Hepatic stellate cell (primary cell): ENCODE data around the gene PIK3R6.
"Not testable (repeated sequence)": the region's sequence is repeated elsewhere in the genome, so short reads cannot be mapped to it uniquely, and the experiment has no call there.

Experiments
- DNase-seq: peaks from one replicate; pipeline ENCODE4 v3.0.0; 2011; ENCODE audit warnings: low spot score

The PIK3R6 gene

DNA sequence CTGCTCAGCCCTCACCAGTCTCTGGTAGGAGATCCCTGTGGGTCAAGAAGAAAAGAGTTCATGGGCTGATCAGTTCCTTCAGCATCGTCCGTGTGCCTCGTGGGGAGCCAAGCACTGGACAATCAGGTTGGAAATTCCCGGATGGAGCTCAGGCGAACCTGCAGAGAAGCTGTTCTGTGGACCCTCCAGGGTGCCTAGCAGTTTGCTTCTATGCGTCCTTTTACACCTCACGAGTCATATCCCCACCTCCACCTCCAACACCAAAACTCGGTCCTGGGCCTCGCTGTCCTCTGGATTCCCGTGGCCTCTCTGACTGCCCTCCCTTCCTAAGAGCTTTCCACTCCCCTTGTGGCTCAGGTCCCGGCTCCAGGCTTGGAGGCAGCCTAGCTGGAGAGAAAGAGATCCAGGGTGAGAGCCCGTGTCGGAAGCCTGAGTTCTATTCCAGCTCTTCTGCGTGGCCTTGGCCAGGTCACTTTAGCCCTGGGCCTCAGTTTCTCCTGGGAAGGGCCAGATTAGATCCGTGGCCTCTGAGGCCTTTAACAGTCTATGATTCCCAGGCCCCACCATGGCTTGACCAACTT lies 26.2 kb upstream of the PIK3R6 start:
- no peak for DNase-seq

DNA sequence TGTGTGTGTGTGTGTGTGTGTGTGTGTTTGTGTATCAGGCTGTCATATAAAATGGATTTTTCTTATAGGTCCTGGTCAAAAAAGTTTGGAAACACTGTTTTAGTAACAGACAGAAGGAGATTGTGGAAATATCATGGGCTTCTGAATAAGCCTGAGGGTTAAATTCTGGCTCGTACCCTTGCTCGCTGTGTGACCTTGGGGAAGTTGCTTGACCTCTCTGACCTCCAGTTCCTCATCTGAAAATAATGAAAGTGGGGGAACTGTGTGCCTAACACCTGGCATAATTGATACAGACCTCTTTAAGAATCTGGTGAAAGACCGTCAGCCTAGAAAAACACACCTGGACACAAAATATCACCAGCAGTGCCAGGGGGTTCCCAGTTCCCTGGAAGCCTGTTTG lies 25.6 kb upstream of the PIK3R6 start:
- no peak for DNase-seq

DNA sequence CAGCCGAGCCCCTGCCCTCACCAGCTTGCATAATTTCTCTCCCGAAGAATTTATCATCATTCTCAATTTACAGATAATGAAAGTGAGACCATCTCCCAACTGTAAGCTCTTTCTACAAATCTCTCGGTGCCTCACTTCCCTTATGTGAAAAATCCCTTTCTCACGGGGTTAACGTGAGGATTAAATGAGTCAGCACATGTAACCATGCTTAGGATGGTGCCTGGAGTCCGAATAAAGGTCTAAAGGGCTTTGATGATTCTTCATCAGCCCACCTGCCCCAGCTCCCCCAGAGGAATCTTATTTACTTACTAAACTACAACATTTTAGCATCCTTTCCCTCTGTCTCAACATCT lies 24.8 kb upstream of the PIK3R6 start:
- no peak for DNase-seq

DNA sequence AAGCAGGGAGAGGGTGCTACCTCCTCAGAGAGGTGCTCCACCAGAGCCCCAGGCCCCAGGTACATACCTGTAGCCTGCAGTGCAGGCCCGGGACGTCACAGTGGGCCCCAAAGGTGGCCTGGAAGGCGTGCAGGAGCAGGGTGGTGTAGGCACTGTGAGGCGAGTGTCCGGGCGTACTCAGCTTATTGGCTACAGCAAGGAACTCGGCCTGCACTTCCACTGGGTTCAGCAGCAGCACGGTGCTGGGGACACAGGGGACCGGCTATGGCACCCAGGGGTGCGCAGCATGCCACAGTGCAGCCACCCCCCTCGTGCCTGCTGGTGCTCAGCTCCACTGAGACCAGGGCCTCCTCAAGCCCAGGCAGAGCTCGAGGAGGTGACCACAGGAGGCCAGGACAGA lies 23.2 kb upstream of the PIK3R6 start:
- DNase-seq, result no peak

DNA sequence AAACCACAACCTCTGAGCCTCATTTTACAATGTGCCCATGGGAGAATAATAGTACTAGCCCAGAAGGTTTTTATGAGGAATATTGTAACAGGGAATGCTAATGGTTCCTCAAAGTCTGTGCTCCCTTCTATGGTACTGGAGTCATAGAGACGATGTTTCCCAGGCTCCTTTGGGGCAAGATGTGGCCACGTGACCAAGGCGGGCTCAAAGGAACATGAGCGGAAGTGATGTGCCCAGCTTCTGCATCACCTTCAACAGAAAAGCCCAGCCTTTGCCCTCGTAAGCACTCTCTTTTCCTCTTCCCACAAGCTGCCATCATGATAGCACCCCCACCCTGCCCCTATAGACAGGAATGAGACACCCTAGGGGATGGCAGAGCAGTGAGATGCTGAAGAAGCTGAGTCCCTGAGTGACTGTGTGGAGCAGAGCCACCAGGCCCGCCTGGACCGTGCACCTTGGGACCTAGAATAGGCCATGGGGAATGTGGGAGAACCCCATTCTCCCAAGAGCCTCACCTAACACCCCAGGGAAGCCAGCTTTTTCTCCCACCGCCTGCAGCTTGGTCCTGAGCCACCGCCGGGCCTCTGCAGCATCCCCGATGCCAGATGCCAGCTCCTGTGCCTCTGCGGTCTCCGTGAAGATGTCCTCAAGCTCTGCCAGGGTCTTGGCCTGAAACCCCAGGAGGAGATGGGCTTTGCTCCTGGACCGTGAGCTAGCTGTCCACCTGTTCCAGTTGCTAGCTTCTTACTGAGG lies 22.2 kb upstream of the PIK3R6 start:
- DNase-seq, result no peak

DNA sequence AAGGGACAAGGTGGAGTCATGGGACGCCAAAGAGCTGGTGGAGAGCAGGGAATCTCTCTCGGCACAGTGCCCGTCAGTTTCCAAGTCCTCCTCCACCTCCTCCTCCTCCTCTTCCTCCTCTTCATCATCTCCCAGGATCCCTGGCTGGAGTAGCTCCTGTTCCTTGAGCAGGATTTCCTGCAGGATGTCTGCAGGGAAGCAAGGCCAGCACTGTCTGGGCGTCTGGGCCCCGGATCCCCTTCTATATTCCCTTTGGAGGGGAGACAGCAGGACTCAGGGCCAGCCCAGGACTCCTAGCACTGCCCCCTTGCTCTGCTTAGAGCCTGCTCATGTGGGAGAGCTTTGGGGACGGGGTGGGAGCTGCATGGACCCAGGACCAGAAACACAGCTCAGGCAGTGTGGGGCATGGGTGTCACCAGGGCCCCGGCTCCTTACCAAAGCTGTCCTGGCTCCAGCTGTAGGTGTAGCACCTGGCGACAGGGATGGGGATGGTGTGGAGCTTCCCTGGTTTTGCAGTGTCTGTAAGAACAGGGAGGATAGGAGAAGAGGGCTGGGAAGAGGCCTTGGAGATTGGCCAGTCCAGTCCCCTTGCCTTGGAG lies 21.3 kb upstream of the PIK3R6 start:
- DNase-seq, result no peak

DNA sequence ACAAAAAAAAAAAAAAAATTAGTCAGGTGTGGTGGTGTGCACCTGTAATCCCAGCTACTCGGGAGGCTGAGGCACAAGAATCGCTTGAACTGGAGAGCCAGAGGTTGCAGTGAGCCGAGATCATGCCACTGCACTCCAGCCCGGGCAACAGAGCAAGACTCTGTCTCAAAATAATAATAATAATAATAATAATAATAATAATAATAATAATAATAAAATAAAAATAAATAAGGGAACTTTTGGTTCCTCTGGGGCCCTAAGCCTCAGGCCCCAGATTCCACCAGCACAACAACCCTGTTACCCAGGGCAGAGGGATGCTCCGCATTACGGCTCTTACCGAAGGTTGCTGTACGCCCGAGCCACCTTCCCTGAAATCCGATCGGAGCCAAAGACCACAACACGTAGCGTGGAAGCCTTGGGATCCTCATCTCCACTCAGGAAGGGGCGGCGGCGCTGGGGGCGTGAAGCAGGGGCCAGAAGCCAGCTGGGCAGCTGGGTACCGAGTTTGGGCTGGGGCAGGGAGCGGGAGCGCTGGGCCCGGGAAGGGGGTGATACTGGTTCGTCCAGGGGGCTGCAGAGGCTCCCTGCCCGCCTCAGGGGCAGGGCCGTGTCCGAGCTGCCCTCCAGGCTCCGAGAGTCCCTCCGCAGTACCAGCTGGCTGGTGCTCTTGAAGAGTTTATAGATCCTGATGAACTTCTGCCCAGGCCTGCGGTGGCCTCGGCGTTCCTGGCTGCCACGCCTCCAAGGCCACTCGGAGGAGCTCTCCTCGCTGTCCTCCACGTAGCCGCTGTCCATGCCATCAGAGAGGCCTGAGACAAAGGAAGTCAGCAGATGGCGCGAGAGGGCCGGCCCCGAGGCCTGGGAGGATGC lies 20.6 kb upstream of the PIK3R6 start:
- DNase-seq, result peak; percentile 32

DNA sequence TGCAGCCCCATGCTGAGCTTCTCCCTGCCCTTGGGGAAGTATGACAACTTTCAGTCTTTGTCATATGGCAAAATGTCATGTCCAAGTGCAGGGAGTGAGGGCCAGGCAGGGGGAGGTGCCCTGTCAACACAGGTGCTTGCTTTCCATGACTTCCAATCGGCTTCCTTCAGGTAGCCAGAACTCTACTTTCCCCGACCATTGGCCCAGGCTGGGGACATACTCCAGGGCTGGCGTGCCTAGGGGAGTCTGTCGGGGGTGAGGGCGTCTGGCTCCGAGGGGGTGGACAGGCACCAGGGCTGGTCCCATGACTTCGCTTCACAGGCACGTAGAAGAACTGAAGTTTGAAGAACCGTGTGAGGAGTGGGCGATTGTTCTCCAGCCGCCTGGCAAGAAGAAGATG lies 19.8 kb upstream of the PIK3R6 start:
- DNase-seq, result no peak

DNA sequence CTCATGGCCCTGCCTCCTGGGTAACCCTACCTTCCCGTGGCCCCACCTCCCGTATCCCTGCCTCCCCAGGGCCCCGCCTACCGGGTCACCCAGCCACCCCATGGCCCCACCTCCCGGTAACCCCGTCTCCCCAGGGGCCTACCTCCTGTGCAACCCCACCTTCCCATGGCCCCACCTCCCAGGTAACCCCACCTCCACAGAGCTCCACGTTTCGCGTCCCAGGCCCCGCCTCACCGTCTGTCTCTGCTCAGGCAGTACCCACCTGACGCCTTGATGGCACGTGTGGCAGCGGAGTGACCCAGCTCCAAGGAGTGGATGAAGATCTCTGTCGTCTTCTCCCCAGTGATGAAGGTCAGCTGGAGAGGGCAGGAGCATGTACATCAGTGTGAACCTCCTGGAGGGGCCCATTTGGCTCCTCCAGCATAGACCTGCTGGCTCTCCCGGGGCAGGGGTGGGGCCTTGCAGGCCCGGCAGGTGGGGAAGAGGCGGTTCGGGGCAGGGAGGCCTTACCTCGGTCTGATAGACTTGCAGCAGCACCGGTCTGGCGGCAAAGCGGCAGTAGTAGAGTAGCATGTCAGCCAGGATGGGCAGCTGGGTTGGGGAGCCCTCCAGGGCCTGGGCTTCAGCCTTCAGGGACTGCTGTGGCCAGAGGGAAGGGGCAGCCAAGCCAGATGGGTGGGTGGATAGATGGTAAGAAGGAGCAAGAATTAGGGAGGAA lies 18.7 kb upstream of the PIK3R6 start:
- DNase-seq, result no peak

DNA sequence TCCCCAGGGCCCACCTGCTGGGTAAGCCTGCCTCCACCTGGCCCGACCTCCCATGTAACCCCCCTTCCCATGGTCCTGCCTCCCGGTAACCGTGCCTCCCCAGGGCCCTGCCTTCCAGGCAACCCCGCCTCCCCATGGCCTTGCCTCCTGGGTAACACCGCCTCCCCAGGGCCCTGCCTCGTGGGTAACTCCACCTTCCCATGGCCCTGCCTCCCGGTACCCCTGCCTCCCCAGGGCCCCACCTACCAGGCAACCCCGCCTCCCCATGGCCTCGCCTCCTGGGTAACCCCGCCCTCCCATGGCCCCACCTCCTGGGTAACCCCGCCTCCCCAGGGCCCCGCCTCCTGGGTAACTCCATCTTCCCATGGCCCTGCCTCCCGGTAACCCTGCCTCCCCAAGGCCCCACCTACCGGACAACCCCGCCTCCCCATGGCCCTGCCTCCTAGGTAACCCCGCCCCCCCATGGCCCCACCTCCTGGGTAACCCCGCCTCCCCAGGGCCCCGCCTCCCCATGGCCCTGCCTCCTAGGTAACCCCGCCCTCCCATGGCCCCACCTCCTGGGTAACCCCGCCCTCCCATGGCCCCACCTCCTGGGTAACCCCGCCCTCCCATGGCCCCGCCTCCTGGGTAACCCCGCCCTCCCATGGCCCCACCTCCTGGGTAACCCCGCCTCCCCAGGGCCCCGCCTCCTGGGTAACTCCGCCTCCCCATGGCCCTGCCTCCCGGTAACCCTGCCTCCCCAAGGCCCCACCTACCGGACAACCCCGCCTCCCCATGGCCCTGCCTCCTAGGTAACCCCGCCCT lies 17.9 kb upstream of the PIK3R6 start:
- DNase-seq, result not testable (repeated sequence)

DNA sequence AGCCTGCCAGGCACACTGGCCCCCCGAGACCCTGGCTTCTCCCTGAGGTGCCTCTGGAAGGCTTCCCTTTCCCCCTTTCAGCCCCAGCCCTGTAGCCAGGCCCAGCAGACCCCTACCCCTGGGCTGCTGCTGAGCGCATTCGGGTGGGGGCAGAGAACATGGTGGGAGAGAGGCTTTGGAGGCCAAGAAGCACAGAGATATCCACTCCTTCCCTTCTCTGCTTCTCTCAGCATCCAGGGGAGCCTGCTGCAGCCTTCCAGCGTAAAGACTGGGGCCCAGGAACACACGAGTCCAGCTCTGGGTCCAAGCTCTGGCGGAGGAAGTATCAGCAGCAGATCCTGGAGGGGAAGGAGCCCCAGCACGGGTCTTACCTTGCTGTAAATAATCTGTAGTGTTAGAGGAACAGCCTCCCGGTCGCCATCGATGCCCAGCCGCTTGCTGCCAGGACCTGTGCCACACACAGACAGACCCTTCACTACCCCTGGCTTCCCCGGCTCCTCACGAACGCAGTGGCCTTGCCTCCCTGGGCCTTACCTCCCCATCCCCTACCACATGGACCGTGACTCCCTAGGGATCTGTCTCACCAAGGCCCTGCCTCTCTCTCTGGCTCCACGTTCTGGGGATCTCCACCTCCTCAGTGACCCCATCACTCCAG lies 17.0 kb upstream of the PIK3R6 start:
- DNase-seq, result no peak

DNA sequence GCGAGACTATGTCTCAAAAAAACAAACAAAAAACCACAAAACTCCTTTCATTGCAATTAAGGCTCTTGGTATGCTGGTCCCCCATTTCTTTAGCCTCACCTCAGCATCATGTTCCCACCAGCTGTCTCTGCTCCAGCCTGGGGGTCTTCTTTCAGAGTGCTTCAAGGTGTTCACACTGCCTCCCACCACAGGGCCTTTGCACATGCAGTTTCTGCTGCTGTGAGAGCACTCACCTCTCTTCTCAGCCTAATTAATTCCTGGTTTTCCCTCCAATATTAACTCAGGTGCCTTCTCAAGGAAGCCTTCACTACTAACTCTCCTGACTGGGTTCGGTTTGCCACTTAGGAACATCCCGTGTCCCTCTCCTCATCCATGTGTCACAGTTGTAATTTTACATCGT lies 15.9 kb upstream of the PIK3R6 start:
- DNase-seq, result no peak

DNA sequence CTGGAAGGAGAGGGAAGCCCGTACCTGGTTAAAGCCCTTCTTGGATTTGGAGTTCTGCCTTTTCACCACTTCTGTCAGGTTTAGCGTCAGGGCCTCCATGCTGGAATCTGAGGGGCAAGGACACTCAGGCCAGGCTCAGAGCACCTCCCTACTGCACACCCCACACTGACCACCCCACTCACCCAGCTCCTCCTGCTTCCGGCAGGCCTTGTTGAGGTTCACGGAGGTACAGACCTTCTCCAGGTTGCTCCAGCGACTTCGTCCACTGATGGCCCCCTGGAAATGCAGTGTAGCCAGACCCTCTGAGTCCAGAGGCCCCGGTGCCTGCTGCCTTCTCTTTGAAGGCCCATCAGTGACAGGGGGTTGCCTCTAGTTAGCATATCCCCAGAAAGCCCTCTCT lies 14.1 kb upstream of the PIK3R6 start:
- DNase-seq, result no peak

DNA sequence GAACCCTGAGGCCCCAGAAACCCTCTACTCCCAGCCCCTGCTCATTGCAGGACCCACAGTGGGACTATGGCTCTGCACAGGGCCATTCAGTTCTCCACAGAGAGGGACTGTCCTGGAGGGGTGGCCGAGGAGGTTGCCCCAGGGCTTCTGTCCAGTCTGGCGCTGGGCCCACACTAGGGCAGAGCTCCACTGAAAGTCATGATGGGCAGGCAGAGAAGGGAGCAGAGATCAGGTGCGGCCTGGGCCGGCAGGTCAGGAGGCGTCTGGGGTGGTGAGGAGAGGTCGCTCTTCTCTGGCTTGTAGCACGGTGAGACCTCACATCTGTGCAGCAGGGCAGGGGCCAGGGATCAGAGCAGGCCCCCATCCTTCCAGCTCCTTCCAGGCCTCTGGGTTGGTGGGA lies 13.0 kb upstream of the PIK3R6 start:
- DNase-seq, result no peak

DNA sequence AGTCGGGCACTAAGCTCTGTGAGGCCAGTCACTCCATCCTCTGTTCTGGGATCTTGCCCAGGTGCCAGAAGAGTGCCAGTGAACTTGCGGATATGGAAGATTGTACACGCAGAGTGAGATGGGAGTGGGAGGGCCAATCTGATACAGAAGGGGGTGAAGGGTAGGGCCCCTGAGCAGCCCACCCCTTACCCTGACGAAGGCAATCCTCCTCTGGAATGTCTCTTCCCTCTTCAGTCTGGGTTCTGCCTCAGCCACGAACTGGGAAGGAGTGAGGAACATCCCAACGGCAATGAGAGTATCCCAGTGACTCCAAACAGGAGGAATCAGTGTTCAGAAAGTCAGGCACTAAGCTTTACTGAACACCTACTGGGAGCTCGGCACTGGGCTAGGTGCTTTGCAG lies 11.9 kb upstream of the PIK3R6 start:
- no peak for DNase-seq

DNA sequence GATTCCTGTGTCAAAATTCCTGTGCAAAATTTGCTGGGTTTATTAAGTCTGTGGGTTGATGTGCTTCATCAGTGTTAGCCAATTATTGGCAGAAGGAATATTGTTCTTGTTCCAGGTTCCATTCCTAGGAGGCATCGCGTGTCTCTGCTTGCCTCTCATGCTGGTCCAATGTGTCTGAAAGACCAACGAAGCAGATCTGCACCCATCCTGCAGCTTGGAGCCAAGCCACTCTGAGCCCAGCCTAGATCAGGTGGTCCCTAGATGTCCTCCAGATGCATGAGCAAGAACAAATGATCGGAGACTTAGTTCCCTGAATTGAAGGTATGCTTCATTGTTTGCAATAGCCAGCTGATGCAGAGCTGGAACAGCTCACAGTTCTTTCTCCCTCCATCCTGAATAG lies 10.5 kb upstream of the PIK3R6 start:
- no peak for DNase-seq

DNA sequence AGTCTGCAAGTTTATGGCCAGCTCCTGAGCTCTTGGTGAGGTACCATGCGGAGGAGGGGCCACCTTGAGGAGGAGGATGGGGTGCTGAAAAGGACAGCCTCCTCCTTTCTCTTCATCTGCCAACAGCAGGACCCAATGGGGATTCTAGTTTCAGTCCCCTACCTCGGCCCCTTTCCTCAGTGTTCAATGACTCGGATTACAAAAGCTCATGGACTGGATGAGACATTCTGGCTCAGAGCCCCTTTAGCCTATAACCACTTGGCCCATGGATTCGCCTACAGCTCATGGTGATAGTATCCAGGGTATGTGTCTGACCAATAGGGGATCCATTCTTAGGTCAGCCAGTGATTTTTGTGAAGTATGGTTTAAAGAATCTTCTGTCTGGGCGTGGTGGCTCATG lies 8.5 kb upstream of the PIK3R6 start:
- no peak for DNase-seq

DNA sequence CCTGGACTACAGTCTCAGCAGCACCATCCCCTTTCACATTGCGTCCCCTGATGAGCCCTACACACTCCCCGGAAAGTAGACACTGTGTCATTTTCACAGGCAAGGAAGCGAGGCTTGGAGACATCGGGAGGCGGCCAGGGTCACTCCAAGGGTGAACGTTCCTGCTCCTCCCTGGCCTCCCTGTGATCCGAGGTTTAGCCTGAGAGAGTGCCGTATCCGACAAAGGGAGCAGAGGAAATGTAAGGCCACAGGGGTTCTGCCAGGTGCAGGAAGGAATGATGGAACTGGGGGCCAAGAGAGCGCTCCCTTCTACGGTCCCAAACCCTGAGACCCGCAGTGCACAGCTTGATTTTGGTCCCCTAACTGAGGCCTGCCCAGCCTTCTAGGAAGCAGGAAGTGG lies 8.0 kb upstream of the PIK3R6 start:
- no peak for DNase-seq

DNA sequence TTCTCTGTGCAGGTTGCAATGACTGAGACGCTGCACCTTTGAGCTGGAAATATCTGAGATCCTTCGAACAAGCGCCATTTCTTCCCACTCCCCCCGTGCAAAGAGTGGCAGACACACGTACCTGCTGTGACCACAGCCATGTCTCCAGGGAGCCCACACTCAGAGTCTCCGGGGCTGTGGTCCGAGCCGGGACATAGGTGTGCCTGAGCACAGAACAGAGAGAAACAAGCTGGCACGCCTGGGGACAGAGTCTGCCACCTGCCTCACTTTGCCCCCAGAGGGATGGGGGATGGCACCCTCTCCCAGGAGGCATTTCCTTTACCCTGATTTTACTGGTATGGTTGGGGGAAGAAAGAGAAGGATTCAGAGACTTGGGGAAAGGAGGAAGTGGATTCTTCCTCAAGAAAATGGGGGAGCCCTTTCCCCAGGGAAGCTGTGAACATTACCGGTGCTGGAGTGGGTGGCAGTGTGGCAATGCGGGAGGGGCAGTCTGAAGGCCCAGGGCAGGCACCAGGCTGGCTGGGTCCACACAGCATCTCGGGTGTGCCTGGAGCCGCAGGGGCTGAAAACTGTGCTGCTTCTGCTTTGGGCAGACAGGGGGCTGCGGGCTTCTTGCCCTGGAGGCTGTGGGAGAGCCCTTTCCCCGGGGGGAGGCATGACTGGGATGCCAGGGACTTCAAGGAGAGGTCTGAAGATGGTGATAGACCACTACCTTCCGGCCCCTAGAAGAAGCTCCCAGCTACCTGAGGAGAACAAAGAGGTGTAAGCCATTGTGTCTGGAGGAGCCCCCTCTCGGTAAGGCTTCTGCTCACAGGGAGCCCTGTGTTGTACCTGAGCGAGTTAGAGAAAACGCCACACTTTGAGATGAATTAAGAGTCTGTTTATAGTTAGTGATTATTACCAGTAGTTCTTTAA lies 6.6 kb upstream of the PIK3R6 start:
- no peak for DNase-seq
